ENCODE results near the gene SNRNP48. TPM values are rescaled to one million over a fixed set of nuclear protein-coding genes. Genes with fewer than 3 reads are reported as not detected.

Gene SNRNP48
- polyA plus RNA-seq, 3 donors, result 5.1 to 6.0 (median 5.9) TPM

DNA sequence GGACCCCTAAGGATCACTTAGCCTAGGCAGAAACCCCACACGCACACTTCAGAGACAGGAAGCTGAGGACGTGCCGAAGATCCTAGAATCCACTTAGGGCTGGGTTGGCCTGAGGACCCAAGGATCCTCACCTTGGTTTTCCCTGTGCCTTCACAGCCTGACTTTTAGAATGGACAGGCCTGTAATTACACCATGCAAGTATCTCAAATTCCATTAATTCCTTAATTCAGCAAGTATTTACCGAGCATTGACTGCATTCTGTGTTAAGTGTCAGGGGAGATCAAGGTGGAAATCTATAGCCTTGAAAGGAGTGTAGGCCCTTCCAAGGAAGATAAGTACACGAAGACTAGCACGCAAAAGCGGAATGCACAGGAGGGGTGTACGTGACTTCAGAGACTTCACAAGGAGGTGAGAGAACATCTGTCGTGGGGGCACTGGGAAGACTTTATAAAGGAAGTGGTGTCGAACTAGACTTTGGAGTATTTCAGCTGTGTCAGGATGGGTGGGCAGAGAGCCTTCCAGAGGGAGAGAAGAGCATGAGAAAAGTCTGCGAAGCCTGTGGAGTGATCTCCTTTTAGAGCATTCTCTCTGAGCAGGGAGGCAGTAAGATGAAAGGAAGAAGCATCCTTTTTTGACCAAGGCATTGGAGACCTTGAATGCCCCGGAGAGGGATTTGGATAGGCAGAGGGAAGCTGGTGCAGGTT lies 44.5 kb upstream of the SNRNP48 start:
- H3K36me3 Mint-ChIP-seq, result peaks cover 5 to 10% of the 10 kb centered on the region in 2 donors
- no peak overlapping the region for H3K27ac ChIP-seq (ENCODE audit: low read depth in 1 of 2, low read length in 2 of 2)
- TF ChIP-seq, protein P1, sequence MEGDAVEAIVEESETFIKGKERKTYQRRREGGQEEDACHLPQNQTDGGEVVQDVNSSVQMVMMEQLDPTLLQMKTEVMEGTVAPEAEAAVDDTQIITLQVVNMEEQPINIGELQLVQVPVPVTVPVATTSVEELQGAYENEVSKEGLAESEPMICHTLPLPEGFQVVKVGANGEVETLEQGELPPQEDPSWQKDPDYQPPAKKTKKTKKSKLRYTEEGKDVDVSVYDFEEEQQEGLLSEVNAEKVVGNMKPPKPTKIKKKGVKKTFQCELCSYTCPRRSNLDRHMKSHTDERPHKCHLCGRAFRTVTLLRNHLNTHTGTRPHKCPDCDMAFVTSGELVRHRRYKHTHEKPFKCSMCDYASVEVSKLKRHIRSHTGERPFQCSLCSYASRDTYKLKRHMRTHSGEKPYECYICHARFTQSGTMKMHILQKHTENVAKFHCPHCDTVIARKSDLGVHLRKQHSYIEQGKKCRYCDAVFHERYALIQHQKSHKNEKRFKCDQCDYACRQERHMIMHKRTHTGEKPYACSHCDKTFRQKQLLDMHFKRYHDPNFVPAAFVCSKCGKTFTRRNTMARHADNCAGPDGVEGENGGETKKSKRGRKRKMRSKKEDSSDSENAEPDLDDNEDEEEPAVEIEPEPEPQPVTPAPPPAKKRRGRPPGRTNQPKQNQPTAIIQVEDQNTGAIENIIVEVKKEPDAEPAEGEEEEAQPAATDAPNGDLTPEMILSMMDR (IDR thresholded peaks at IDR 0.05), result no peak
- H3K27me3 Mint-ChIP-seq (ENCODE audit: low read depth in 3 of 3), result peaks cover 81 to 91% (median 85%) of the 10 kb centered on the region in 3 donors
- DNase-seq, result no peak
- H3K9ac ChIP-seq (ENCODE audit: insufficient read depth, low read length, poor library complexity, severe bottlenecking), result no peak overlapping the region
- peak overlapping the region in 1 of 2 donors; percentile 56 for H3K4me3 Mint-ChIP-seq
- peaks cover 18 to 24% of the 10 kb centered on the region in 2 donors for H3K4me1 ChIP-seq (ENCODE audit: control insufficient read depth in 1 of 2, insufficient read depth in 2 of 2, low read length in 2 of 2)
- 92% methylated on average over 11 of the region's 12 CpGs for WGBS (ENCODE audit: insufficient coverage)
- H3K4me1 Mint-ChIP-seq, result peaks cover 21% of the 10 kb centered on the region
- no peak overlapping the region for H3K4me2 ChIP-seq (replicated peaks; ENCODE audit: extremely low read depth, low read length, poor library complexity, severe bottlenecking)
- H3K27ac Mint-ChIP-seq, result no peak overlapping the region
- peaks cover 0 to 22% (median 13%) of the 10 kb centered on the region in 7 donors for H3K9me3 Mint-ChIP-seq
- H3K4me3 ChIP-seq (replicated peaks in 1 of 3; ENCODE audit: low read depth in 2 of 3, low read length in 3 of 3), result no peak overlapping the region
- no peaks in the 10 kb centered on the region for H3K79me2 ChIP-seq (ENCODE audit: insufficient read depth, low read length)
- H2AFZ ChIP-seq (ENCODE audit: insufficient read depth, low read depth, low read length, poor library complexity, severe bottlenecking), result no peak overlapping the region
- H3K36me3 ChIP-seq (replicated peaks in 1 of 2; ENCODE audit: control insufficient read depth in 1 of 2, insufficient read depth in 2 of 2, low read length in 2 of 2), result no peaks in the 10 kb centered on the region
- peaks cover 2 to 29% of the 10 kb centered on the region in 2 donors for H3K9me3 ChIP-seq (replicated peaks in 1 of 2; ENCODE audit: control insufficient read depth in 1 of 2, insufficient read depth in 1 of 2, low read length in 2 of 2)
- peaks cover 63 to 94% of the 10 kb centered on the region in 2 donors for H3K27me3 ChIP-seq (ENCODE audit: control insufficient read depth in 2 of 2, insufficient read depth in 2 of 2, low read length in 2 of 2)
- intact Hi-C loops (cut with micrococcal nuclease), result no loop called here
- no peaks in the 10 kb centered on the region for H4K20me1 ChIP-seq (ENCODE audit: insufficient read depth, low read length)

DNA sequence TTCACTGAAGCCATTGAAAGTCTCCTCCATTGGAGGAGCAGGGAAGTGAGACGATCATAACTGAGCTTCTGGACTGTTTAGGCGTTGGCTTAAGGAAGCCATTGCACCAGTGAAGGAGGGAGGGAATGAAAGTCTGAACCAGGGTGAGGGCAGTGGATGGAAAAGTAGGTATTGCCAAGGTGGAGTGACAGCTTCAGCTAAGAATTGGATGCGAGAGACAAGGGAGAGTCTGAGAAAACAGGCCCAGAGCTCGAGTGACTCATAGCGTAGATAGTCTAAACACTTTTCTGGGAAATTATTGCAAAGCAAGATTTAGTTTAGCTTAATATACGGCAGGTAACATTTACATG lies 44.0 kb upstream of the SNRNP48 start:
- no peak overlapping the region for H3K27ac Mint-ChIP-seq
- H3K36me3 Mint-ChIP-seq, result peaks cover 5 to 6% of the 10 kb centered on the region in 2 donors
- peaks cover 0 to 17% (median 9%) of the 10 kb centered on the region in 7 donors for H3K9me3 Mint-ChIP-seq
- peaks cover 76 to 88% (median 80%) of the 10 kb centered on the region in 3 donors for H3K27me3 Mint-ChIP-seq (ENCODE audit: low read depth in 3 of 3)
- DNase-seq, result no peak
- H3K27me3 ChIP-seq (ENCODE audit: control insufficient read depth in 2 of 2, insufficient read depth in 2 of 2, low read length in 2 of 2), result peaks cover 58 to 89% of the 10 kb centered on the region in 2 donors
- H3K9ac ChIP-seq (ENCODE audit: insufficient read depth, low read length, poor library complexity, severe bottlenecking), result no peak overlapping the region
- WGBS (ENCODE audit: insufficient coverage), result 95% methylated on average over 5 of the region's 6 CpGs
- no peaks in the 10 kb centered on the region for H4K20me1 ChIP-seq (ENCODE audit: insufficient read depth, low read length)
- H3K4me1 ChIP-seq (ENCODE audit: control insufficient read depth in 1 of 2, insufficient read depth in 2 of 2, low read length in 2 of 2), result peaks cover 13 to 21% of the 10 kb centered on the region in 2 donors
- intact Hi-C loops (cut with micrococcal nuclease), result no loop called here
- no peaks in the 10 kb centered on the region for H3K79me2 ChIP-seq (ENCODE audit: insufficient read depth, low read length)
- no peak overlapping the region for H3K27ac ChIP-seq (ENCODE audit: low read depth in 1 of 2, low read length in 2 of 2)
- TF ChIP-seq, protein P1 (IDR thresholded peaks at IDR 0.05), result no peak
- peak overlapping the region in 1 of 2 donors; percentile 56 for H3K4me3 Mint-ChIP-seq
- peaks cover 16% of the 10 kb centered on the region for H3K4me1 Mint-ChIP-seq
- H2AFZ ChIP-seq (ENCODE audit: insufficient read depth, low read depth, low read length, poor library complexity, severe bottlenecking), result no peak overlapping the region
- no peak overlapping the region for H3K4me3 ChIP-seq (replicated peaks in 1 of 3; ENCODE audit: low read depth in 2 of 3, low read length in 3 of 3)
- H3K36me3 ChIP-seq (replicated peaks in 1 of 2; ENCODE audit: control insufficient read depth in 1 of 2, insufficient read depth in 2 of 2, low read length in 2 of 2), result no peaks in the 10 kb centered on the region
- H3K9me3 ChIP-seq (replicated peaks in 1 of 2; ENCODE audit: control insufficient read depth in 1 of 2, insufficient read depth in 1 of 2, low read length in 2 of 2), result peaks cover 0 to 24% of the 10 kb centered on the region in 2 donors
- H3K4me2 ChIP-seq (replicated peaks; ENCODE audit: extremely low read depth, low read length, poor library complexity, severe bottlenecking), result no peak overlapping the region
